NOMO-1 (cell line): Measurements from ENCODE around the gene NUDT16L1.

ENCODE experiments used
- DNase-seq, 2 experiments: peaks; one replicate each; lab custom pipeline; 2025; ENCODE audit not compliant: unreplicated experiment in 2 of 2; lab: John Stamatoyannopoulos, UW

Gene NUDT16L1

DNA sequence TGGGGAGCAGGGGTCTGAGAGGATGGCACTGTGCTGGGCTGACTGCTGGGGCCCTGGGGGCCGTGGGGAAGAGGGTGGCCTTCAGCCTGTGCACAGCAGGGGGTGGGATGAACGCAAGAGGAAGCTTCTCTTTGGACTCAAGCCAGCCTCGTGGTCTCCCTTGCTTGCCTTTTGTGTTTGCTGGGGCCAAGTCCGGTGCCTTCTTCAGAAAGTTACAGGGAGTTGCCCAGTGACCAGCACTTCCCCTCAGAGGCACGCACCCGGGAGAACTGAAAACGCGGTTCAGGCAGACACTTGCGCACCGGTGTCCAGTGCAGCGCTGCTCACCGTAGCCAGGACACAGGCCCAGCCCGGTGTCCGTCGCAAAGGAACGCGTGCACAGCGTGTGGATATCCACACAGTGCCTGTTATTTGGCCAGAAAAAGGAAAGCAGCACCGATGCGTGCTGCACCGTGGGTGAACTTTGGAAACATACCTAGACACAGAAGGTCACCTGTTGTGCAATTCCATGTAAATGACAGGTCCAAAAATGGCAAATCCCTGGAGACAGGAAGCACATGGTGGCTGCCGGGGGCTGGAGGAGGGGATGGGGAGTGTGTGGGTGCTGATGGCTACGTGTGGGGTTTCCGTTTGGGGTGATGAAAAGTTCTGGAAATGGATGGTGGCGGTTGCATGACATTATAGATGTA, 29.4 kb upstream of the NUDT16L1 start:
- DNase-seq = peak; percentile 88 to 90

GRCh38 chr16:4664538-4665418, 28.6 kb upstream of the NUDT16L1 start:
- peak; percentile 58 to 65 for DNase-seq

GRCh38 chr16:4666537-4667202, 26.7 kb upstream of the NUDT16L1 start:
- DNase-seq = no peak

- DNase-seq = no peak
Observed at GRCh38 chr16:4667203-4667963, 26.0 kb upstream of the NUDT16L1 start.

GRCh38 chr16:4668313-4668960, 24.9 kb upstream of the NUDT16L1 start:
- DNase-seq = no peak

DNA sequence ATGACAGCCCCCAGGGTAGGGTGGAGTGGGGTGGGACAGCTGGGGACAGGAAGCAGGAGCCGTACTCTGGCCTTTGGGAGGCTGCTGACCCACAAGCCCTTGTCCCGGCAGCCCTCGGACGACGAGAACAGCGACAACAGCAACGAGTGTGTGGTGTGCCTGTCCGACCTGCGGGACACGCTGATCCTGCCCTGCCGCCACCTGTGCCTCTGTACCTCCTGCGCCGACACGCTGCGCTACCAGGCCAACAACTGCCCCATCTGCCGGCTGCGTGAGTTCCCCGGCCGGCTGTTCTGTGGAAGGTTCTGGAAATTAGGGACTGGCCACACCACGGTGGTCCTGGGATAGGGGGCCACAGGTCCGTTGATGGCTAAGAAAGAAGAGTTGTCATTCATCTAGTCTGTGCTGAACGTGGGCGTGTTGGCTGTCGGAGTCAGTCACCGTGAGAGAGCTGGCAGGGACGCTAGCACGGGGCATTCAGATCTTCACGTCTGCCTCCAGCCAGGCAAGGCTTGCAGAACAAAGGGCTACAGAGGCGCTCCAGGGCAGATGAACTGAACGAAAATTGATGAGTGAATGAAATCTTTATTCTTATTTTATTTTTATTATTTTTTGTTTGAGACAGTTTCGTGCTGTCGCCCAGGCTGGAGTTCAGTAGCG, 19.8 kb upstream of the NUDT16L1 start:
- DNase-seq = no peak

DNA sequence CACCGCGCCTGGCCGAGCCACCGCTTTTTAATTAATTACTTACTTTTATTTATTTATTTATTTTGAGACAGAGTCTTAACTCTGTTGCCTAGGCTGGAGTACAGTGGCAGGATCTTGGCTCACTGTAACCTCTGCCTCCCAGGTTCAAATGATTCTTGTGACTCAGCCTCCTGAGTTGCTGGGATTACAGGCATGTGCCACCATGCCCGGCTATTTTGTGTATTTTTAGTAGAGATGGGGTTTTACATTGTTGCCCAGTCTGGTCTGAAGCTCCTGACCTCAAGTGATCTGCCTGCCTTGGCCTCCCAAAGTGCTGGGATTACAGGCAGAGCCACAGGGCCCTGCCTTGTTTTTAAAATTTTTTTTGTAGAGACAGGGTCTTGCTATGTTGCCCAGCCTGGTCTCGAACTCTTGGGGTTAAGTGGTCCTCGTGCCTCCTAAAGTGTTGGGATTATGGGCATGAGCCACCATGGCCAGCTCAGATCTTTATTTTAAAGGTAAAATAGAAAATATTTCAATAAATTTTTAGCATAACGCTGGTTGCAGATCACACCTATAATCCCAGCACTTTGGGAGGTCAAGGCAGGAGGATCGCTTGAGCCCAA, 18.3 kb upstream of the NUDT16L1 start:
- no peak for DNase-seq

- peak; percentile 4 to 26 for DNase-seq
Observed at GRCh38 chr16:4675864-4676786, 17.2 kb upstream of the NUDT16L1 start.

- no peak for DNase-seq
Observed at GRCh38 chr16:4676831-4677230, 16.5 kb upstream of the NUDT16L1 start.

DNA sequence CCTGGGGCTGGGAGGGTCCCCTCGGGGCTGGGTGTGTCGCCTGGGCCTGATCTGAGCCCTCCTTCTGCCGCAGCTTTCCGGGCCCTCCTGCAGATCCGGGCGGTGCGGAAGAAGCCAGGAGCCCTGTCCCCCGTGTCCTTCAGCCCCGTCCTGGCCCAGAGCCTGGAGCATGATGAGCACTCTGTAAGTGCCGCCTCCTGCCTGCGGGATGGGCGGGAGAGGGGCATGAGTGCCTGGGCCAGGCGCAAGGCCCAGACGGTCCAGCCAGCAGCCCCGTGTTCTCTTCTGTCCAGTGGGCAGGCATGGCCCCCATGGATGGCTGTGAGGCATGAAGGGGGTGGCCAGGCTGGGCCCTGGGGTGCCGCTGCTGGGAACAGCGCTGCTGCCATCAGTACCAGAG, 16.0 kb upstream of the NUDT16L1 start:
- no peak for DNase-seq

DNA sequence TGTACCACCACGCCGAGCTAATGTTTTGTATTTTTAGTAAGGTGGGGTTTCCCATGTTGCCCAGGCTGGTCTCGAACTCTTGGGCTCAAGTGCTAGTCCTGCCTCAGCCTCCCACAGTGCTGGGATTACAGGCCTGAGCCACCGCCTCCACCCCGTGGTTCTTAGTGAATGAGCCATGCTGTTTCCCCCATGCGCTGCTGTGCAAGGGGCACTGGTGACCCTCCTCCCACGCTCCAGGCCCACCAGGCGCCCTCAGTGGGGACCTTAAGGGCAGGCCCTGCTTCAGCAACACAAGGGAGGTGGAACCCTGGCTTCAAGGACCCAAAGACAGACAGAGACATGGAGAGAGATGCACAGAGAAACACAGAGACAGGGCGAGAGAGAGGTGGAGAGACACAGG, 15.4 kb upstream of the NUDT16L1 start:
- no peak for DNase-seq

DNA sequence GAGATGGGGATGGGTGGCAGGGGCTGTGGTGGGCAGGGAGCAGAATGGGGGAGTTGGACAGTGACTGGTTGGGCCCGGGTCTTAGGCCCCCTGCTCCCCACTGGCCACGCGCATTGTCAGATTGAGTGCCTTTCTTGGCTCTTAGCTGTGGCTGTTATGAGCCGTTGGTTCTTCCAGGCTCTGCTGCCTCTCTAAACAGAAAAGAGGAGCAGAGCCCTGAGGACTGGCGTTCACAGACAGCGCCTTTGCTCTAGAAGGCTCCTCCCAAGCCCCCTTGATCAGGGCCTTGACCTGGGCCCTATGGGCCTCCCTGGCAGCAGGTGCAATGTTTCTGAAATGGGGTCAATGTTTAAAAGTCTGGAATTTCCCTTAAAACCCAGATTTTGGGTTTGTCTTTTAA, 14.8 kb upstream of the NUDT16L1 start:
- DNase-seq = no peak

GRCh38 chr16:4679156-4679849, 14.1 kb upstream of the NUDT16L1 start:
- DNase-seq = no peak

DNA sequence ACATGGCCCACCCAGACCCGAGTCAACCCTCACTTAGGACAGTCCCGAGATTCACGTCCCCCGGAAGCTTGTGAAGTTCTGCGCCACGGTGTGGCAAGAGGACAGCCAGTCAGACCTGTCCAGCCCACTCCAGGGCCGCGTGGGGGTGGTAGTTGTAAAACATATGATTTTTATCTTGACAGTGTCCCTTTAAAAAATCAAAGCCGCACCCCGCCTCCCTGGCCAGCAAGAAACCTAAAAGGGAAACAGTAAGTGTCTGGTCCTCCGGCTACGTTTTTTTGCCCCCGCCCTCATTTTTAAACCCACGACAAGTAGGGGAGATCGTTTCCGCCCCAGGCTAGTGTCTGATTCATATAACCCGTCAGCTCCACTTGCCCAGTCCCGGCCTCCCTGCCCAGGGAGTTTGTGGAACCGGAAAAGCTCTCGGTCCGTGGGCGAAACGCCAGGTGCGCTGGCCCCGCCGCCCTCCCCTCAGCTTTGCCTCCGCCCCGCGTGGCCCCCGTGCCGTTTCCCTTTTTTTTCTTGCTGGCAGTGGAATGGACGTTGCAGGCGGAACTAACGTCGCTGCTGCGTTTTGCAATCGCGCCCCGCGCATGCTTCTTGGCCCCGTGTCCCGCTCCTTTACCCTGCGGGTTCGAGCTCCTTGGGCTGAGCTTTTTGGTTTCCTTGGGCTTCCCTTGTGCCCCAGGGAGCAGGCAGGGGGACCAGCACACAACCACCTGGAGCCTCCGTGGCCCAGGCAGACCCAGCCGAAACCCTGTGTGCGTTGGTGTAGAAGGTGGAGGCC, 13.3 kb upstream of the NUDT16L1 start:
- peak; percentile 95 to 97 for DNase-seq

GRCh38 chr16:4680673-4681470, 12.5 kb upstream of the NUDT16L1 start:
- peak in 1 of 2 experiments; percentile 7 for DNase-seq

DNA sequence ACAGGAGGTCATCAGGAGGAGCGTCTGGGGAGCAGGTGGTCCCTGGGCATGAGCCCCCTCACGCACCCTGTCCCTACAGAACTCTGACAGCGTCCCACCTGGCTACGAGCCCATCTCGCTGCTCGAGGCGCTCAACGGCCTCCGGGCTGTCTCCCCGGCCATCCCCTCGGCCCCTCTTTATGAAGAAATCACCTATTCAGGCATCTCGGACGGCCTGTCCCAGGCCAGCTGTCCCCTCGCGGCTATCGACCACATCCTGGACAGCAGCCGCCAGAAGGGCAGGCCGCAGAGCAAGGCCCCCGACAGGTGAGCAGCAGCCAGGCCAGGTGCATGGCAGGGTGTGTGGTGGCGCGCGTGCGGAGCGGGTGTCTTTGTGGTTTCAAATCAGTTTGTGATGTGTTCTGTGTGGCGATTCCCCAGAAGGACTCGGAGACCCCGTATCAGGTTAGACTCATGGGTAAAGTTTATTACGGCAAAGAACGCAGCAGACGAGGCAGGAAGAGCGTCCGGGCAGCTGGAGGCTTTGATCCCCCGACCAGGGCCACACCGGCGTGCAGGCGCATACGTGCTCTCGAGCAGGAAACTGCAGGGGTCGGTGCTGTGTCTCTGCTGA, 11.8 kb upstream of the NUDT16L1 start:
- DNase-seq = no peak
